ENCODE results near the gene RBL2. TPM values are rescaled to one million over a fixed set of nuclear protein-coding genes. Genes with fewer than 3 reads are reported as not detected.

RBL2 gene
- total and polyA plus RNA-seq, 9 of the 15 experiments (the other 6 are each of a cell fraction or from before 2014, with no cell fraction given): 7.8 to 76.3 (median 28.5) TPM

DNA sequence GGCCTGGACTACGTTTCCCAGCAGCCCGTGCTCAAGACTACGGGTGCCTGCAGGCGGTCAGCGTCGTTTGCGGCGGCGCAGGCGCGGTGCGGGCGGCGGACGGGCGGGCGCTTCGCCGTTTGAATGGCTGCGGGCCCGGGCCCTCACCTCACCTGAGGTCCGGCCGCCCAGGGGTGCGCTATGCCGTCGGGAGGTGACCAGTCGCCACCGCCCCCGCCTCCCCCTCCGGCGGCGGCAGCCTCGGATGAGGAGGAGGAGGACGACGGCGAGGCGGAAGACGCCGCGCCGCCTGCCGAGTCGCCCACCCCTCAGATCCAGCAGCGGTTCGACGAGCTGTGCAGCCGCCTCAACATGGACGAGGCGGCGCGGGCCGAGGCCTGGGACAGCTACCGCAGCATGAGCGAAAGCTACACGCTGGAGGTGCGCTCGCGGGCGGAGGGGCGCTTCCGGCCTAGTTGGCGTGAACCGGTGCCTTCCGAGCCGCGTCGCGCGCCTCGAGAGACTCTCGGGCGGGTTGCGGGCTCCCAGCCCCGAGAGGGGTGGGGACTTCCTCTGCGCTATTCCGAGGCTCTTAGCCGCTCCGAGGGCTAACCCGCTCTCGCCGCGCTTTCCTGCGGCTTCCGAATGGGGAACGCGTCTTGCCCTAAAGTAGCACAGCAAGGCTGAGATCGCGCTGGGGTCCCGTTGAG is at the start of gene RBL2 (continued):
- TF ChIP-seq, protein P1, sequence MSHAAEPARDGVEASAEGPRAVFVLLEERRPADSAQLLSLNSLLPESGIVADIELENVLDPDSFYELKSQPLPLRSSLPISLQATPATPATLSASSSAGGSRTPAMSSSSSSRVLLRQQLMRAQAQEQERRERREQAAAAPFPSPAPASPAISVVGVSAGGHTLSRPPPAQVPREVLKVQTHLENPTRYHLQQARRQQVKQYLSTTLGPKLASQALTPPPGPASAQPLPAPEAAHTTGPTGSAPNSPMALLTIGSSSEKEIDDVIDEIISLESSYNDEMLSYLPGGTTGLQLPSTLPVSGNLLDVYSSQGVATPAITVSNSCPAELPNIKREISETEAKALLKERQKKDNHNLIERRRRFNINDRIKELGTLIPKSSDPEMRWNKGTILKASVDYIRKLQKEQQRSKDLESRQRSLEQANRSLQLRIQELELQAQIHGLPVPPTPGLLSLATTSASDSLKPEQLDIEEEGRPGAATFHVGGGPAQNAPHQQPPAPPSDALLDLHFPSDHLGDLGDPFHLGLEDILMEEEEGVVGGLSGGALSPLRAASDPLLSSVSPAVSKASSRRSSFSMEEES (CRISPR knock-in tag; IDR thresholded peaks at IDR 0.05): no peak
- no peak for TF ChIP-seq NFATC3 (IDR thresholded peaks at IDR 0.05)
- no peak for TF ChIP-seq MTF1 (CRISPR knock-in tag; IDR thresholded peaks at IDR 0.05; ENCODE audit: borderline replicate concordance)
- TF ChIP-seq, protein P2, sequence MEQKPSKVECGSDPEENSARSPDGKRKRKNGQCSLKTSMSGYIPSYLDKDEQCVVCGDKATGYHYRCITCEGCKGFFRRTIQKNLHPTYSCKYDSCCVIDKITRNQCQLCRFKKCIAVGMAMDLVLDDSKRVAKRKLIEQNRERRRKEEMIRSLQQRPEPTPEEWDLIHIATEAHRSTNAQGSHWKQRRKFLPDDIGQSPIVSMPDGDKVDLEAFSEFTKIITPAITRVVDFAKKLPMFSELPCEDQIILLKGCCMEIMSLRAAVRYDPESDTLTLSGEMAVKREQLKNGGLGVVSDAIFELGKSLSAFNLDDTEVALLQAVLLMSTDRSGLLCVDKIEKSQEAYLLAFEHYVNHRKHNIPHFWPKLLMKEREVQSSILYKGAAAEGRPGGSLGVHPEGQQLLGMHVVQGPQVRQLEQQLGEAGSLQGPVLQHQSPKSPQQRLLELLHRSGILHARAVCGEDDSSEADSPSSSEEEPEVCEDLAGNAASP (IDR thresholded peaks at IDR 0.05): no peak
- no peak for TF ChIP-seq MAFG (tag; conservative IDR thresholded peaks at IDR 0.05)
- TF ChIP-seq, protein P3, sequence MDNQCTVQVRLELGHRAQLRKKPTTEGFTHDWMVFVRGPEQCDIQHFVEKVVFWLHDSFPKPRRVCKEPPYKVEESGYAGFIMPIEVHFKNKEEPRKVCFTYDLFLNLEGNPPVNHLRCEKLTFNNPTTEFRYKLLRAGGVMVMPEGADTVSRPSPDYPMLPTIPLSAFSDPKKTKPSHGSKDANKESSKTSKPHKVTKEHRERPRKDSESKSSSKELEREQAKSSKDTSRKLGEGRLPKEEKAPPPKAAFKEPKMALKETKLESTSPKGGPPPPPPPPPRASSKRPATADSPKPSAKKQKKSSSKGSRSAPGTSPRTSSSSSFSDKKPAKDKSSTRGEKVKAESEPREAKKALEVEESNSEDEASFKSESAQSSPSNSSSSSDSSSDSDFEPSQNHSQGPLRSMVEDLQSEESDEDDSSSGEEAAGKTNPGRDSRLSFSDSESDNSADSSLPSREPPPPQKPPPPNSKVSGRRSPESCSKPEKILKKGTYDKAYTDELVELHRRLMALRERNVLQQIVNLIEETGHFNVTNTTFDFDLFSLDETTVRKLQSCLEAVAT (IDR thresholded peaks at IDR 0.05): no peak
- TF ChIP-seq PHF20 (IDR thresholded peaks at IDR 0.05; ENCODE audit: partially characterized antibody): peak; percentile 47
- TF ChIP-seq RHOXF2B (CRISPR knock-in tag; conservative IDR thresholded peaks at IDR 0.05): no peak
- TF ChIP-seq, protein P4, sequence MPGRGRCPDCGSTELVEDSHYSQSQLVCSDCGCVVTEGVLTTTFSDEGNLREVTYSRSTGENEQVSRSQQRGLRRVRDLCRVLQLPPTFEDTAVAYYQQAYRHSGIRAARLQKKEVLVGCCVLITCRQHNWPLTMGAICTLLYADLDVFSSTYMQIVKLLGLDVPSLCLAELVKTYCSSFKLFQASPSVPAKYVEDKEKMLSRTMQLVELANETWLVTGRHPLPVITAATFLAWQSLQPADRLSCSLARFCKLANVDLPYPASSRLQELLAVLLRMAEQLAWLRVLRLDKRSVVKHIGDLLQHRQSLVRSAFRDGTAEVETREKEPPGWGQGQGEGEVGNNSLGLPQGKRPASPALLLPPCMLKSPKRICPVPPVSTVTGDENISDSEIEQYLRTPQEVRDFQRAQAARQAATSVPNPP (IDR thresholded peaks at IDR 0.05; ENCODE audit: borderline replicate concordance, insufficient read depth, insufficient read length): no peak
- TF ChIP-seq, protein P5, sequence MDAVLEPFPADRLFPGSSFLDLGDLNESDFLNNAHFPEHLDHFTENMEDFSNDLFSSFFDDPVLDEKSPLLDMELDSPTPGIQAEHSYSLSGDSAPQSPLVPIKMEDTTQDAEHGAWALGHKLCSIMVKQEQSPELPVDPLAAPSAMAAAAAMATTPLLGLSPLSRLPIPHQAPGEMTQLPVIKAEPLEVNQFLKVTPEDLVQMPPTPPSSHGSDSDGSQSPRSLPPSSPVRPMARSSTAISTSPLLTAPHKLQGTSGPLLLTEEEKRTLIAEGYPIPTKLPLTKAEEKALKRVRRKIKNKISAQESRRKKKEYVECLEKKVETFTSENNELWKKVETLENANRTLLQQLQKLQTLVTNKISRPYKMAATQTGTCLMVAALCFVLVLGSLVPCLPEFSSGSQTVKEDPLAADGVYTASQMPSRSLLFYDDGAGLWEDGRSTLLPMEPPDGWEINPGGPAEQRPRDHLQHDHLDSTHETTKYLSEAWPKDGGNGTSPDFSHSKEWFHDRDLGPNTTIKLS (IDR thresholded peaks at IDR 0.05; ENCODE audit: borderline replicate concordance, low read depth): peak; percentile 73
- TF ChIP-seq, protein P6, sequence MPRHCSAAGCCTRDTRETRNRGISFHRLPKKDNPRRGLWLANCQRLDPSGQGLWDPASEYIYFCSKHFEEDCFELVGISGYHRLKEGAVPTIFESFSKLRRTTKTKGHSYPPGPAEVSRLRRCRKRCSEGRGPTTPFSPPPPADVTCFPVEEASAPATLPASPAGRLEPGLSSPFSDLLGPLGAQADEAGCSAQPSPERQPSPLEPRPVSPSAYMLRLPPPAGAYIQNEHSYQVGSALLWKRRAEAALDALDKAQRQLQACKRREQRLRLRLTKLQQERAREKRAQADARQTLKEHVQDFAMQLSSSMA (CRISPR knock-in tag; IDR thresholded peaks at IDR 0.05): no peak
- no peak for TF ChIP-seq TFAM (CRISPR knock-in tag; conservative IDR thresholded peaks at IDR 0.05)
- TF ChIP-seq, protein P7, sequence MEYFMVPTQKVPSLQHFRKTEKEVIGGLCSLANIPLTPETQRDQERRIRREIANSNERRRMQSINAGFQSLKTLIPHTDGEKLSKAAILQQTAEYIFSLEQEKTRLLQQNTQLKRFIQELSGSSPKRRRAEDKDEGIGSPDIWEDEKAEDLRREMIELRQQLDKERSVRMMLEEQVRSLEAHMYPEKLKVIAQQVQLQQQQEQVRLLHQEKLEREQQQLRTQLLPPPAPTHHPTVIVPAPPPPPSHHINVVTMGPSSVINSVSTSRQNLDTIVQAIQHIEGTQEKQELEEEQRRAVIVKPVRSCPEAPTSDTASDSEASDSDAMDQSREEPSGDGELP (CRISPR knock-in tag; IDR thresholded peaks at IDR 0.05; ENCODE audit: borderline replicate concordance): 0 out of 2 replicates have a peak, but pooled peaks have one; percentile 16
- no peak for TF ChIP-seq CBFA2T2 (conservative IDR thresholded peaks at IDR 0.05)
- no peak for TF ChIP-seq ZBTB1 (CRISPR knock-in tag; IDR thresholded peaks at IDR 0.05; ENCODE audit: borderline replicate concordance, low read depth)
- TF ChIP-seq ARID2 (IDR thresholded peaks at IDR 0.05): no peak
- TF ChIP-seq CBX2 (IDR thresholded peaks at IDR 0.05; ENCODE audit: insufficient read depth, low read length, poor library complexity, severe bottlenecking): no peak
